Common myeloid progenitor, CD34-positive (primary cell): ENCODE results near the gene OR12D3. TPM values are rescaled to one million over a fixed set of nuclear protein-coding genes. Genes with fewer than 3 reads are reported as not detected.

Experiments
- CTCF ChIA-PET: fragments of 350-600 bp; sonication (Branson Sonifier 250); formaldehyde crosslinking; loops from one replicate; lab custom pipeline; 2021; ENCODE audit warnings: antibody characterized with exemption; lab: Charles Lee
- POLR2A ChIA-PET: fragments of 350-600 bp; sonication (Branson Sonifier 250); formaldehyde crosslinking; loops from one replicate; lab custom pipeline; 2021; ENCODE audit warnings: antibody characterized with exemption; lab: Charles Lee
- DNase-seq, 3 donors: peaks; one replicate each; pipeline versions ENCODE4 v3.0.0 to v3.0.0-alpha.2; 2013
- H3K27ac ChIP-seq, 2 experiments: 1 replicate in 1 of 2; 2 replicates in 1 of 2; pipeline ENCODE4 v1.7.0; 2013; ENCODE audit warnings: inconsistent platforms in 2 of 2, low read length in 2 of 2, mild to moderate bottlenecking in 2 of 2, low read depth in 1 of 2, moderate library complexity in 1 of 2; ENCODE audit not compliant: severe bottlenecking in 2 of 2, insufficient read depth in 1 of 2, poor library complexity in 1 of 2
- H3K27me3 ChIP-seq, 5 experiments: replicated peaks in 2 of 5; 1 replicate in 3 of 5; 2 replicates in 2 of 5; pipeline versions ENCODE4 v1.6.1 to v1.7.0; 2013; ENCODE audit warnings: low read length in 4 of 5, mild to moderate bottlenecking in 2 of 5, moderate library complexity in 2 of 5, inconsistent platforms in 1 of 5; ENCODE audit not compliant: insufficient read depth in 5 of 5, control insufficient read depth in 4 of 5
- H3K36me3 ChIP-seq, 4 experiments: 1 replicate in 2 of 4; 2 replicates in 2 of 4; pipeline versions ENCODE4 v1.6.1 to v1.7.0; 2013; ENCODE audit warnings: low read length in 3 of 4, control low read depth in 1 of 4, mild to moderate bottlenecking in 1 of 4; ENCODE audit not compliant: control insufficient read depth in 4 of 4, insufficient read depth in 4 of 4
- H3K4me1 ChIP-seq, 4 experiments: 1 replicate in 3 of 4; 2 replicates in 1 of 4; pipeline versions ENCODE4 v1.6.1 to v1.7.1; 2013; ENCODE audit warnings: low read length in 3 of 4, mild to moderate bottlenecking in 3 of 4, control low read depth in 1 of 4, inconsistent platforms in 1 of 4, moderate library complexity in 1 of 4; ENCODE audit not compliant: control insufficient read depth in 4 of 4, insufficient read depth in 4 of 4; ENCODE audit errors: control extremely low read depth in 1 of 4
- H3K4me3 ChIP-seq, 7 experiments: 1 replicate in 4 of 7; 2 replicates in 3 of 7; pipeline versions ENCODE4 v1.5.1 to v1.7.0; 2013; ENCODE audit warnings: mild to moderate bottlenecking in 7 of 7, low read length in 6 of 7, moderate library complexity in 6 of 7, inconsistent platforms in 2 of 7, low read depth in 2 of 7, control low read depth in 1 of 7; ENCODE audit not compliant: insufficient read depth in 4 of 7, control insufficient read depth in 1 of 7; ENCODE audit errors: extremely low read depth in 1 of 7
- H3K9me3 ChIP-seq, 5 experiments: 1 replicate in 4 of 5; 2 replicates in 1 of 5; pipeline versions ENCODE4 v1.6.1 to v1.7.1; 2013; ENCODE audit warnings: low read length in 4 of 5, mild to moderate bottlenecking in 2 of 5, inconsistent platforms in 1 of 5, low read depth in 1 of 5, moderate library complexity in 1 of 5; ENCODE audit not compliant: control insufficient read depth in 4 of 5, insufficient read depth in 2 of 5; ENCODE audit errors: control extremely low read depth in 1 of 5
- WGBS: methylation state at CpG from one replicate; pipeline ENCODE4 v1.1.5; 2013; ENCODE audit not compliant: insufficient coverage; 5-methylcytosine and 5-hydroxymethylcytosine counted together
- polyA plus RNA-seq: library from polyadenylated mRNA; unstranded; fragments of 120-200 nt; gene quantifications from one replicate; pipeline ENCODE4 v1.2.1, GENCODE V29; 2013

The OR12D3 gene
- not detected for polyA plus RNA-seq

GRCh38 chr6:29375191-29375590, at the start of gene OR12D3:
Gene OR12D3 (minus strand): TSS chr6:29375291. CDS start chr6:29375287, 4 bp downstream.
- CTCF ChIA-PET, result interaction anchor here (0.6 to 3.3 kb wide), 6 partner anchors 203 to 461 kb away, joined by 3 to 33 read pairs (median 3); partner anchors contain the start of gene OR2H2
- H3K36me3 ChIP-seq, result no peaks in the 10 kb centered on the region
- H3K4me1 ChIP-seq, result no peaks in the 10 kb centered on the region
- POLR2A ChIA-PET, result no interaction called here
- H3K9me3 ChIP-seq, result no peaks in the 10 kb centered on the region
- no peak within 1 kb of the TSS for H3K4me3 ChIP-seq
- WGBS, result no CpG with 5 or more reads among the region's 1 CpG
- no peak within 1 kb of the TSS for H3K27ac ChIP-seq
- H3K27me3 ChIP-seq, result peaks cover 0 to 2% (median 0%) of the 10 kb centered on the region in 5 experiments
- no peak for DNase-seq

DNA sequence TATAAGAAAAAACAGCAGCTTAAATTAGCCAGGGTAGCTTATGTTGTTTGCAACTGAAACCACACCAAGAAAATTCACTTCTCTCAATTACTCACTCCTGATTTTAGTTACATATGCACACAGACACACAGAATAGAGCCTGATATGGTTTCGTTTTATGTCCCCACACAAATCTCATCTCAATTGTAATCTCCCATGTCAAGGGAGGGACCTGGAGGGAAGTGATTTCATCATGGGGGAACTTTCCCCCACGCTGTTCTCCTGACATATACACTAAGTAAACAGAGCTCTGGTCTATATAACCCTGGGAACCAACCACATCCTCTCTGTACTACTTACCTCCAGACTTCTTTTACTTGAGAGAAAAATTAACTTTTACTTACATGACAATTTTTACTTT, 49.5 kb upstream of the OR12D3 start:
- ChIA-PET CTCF (interaction anchor here (0.8 kb wide), 1 partner anchor 225 kb away, joined by 3 read pairs; no protein-coding TSS in a partner anchor), POLR2A (no interaction called here)
- 17% methylated on average over 1 of the region's 2 CpGs for WGBS
- Histone ChIP-seq H3K27me3 (no peaks in the 10 kb centered on the region), H3K4me1 (no peaks in the 10 kb centered on the region), H3K4me3 (no peak overlapping the region), H3K27ac (no peak overlapping the region), H3K9me3 (no peaks in the 10 kb centered on the region), H3K36me3 (no peaks in the 10 kb centered on the region)
- peak in 2 of 3 donors; percentile 4 to 8 for DNase-seq

GRCh38 chr6:29424168-29424567, 49.1 kb upstream of the OR12D3 start:
- Histone ChIP-seq H3K27me3 (no peaks in the 10 kb centered on the region), H3K36me3 (no peaks in the 10 kb centered on the region), H3K4me1 (no peaks in the 10 kb centered on the region), H3K9me3 (no peaks in the 10 kb centered on the region), H3K4me3 (no peak overlapping the region), H3K27ac (no peak overlapping the region)
- CTCF ChIA-PET, result interaction anchor here (0.8 kb wide), 1 partner anchor 226 kb away, joined by 3 read pairs; no protein-coding TSS in a partner anchor
- 100% methylated on average over 1 of the region's 2 CpGs for WGBS
- DNase-seq, result no peak
- POLR2A ChIA-PET, result no interaction called here

DNA sequence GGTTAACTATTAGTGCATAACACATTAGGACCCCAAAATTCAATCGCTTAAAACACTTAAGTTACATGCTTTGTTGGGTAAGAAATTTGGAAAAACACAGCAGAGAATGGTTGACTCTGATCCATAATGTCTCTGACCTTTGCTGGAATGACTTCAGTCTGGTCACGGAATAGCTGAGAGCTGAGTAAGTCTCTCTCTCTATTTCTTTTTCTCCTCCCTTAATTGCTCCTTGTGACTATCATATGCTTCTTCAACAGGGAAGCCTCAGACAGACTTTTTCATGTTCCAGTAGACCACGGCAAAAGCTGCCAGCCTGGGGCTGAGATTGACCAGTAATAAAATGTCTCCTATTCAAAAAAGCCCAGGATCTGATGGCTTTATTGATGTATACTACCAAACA, 44.4 kb upstream of the OR12D3 start:
- no peaks in the 10 kb centered on the region for H3K4me1 ChIP-seq
- no peak for DNase-seq
- H3K9me3 ChIP-seq, result no peaks in the 10 kb centered on the region
- no peaks in the 10 kb centered on the region for H3K36me3 ChIP-seq
- H3K27ac ChIP-seq, result no peak overlapping the region
- no CpG with 5 or more reads among the region's 3 CpGs for WGBS
- POLR2A ChIA-PET, result no interaction called here
- peaks cover 0 to 2% (median 0%) of the 10 kb centered on the region in 5 experiments for H3K27me3 ChIP-seq
- no peak overlapping the region for H3K4me3 ChIP-seq
- CTCF ChIA-PET, result no interaction called here

- H3K36me3 ChIP-seq, result no peaks in the 10 kb centered on the region
- ChIA-PET POLR2A (no interaction called here), CTCF (interaction anchor here (1.0 kb wide), 1 partner anchor 172 kb away, joined by 3 read pairs; no protein-coding TSS in a partner anchor)
- no peaks in the 10 kb centered on the region for H3K4me1 ChIP-seq
- H3K27ac ChIP-seq, result no peak within 1 kb of the TSS
- DNase-seq, result no peak
- H3K4me3 ChIP-seq, result no peak within 1 kb of the TSS
- H3K27me3 ChIP-seq, result peaks cover 0 to 2% (median 0%) of the 10 kb centered on the region in 5 experiments
- H3K9me3 ChIP-seq, result peaks cover 0 to 13% (median 3%) of the 10 kb centered on the region in 5 experiments
Measured at GRCh38 chr6:29414588-29414987, 39.5 kb upstream of the OR12D3 start, which contains the start of gene OR12D1. Gene OR12D1 (plus strand): TSS chr6:29414928.

DNA sequence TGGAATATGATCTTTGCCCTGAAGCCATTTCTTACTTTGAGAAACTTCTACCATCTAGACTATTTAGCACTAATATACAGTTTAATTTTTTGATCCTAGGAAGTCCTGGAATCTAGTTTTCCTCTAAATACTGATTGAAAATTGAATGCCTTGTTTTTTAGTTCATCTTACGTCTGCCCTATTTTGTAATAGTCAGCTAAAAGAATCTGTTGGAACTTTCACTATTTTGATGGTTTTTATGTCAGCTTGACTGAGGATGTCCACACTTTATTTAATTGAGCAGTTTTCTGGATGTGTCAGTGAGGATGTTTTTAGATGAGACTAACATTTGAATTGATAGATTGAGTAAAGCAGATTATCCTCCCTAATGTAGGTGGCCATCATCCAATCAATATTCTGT, 28.7 kb upstream of the OR12D3 start:
- H3K4me1 ChIP-seq, result no peaks in the 10 kb centered on the region
- H3K4me3 ChIP-seq, result no peak overlapping the region
- H3K27me3 ChIP-seq, result no peaks in the 10 kb centered on the region
- no peak overlapping the region for H3K27ac ChIP-seq
- H3K36me3 ChIP-seq, result no peaks in the 10 kb centered on the region
- peaks cover 0 to 3% (median 0%) of the 10 kb centered on the region in 5 experiments for H3K9me3 ChIP-seq
- CTCF ChIA-PET, result no interaction called here
- POLR2A ChIA-PET, result no interaction called here
- WGBS, result no CpG with 5 or more reads among the region's 1 CpG
- no peak for DNase-seq

- WGBS, result no CpG with 5 or more reads among the region's 2 CpGs
- no peak for DNase-seq
- POLR2A ChIA-PET, result no interaction called here
Measured at GRCh38 chr6:29399525-29399924, 24.4 kb upstream of the OR12D3 start.

More at GRCh38 chr6:29399525-29399924, 24.4 kb upstream of the OR12D3 start:
- CTCF ChIA-PET, result no interaction called here
- Histone ChIP-seq H3K27ac (no peak overlapping the region), H3K4me1 (no peaks in the 10 kb centered on the region), H3K9me3 (no peaks in the 10 kb centered on the region), H3K36me3 (no peaks in the 10 kb centered on the region), H3K27me3 (peaks cover 0 to 16% (median 6%) of the 10 kb centered on the region in 5 experiments), H3K4me3 (no peak overlapping the region)
